Progenitor cell of endocrine pancreas (in vitro differentiated cells): ENCODE measurements around the gene TMEFF1. TPM values are rescaled to one million over a fixed set of nuclear protein-coding genes. Genes with fewer than 3 reads are reported as not detected.

Source experiments
- DNase-seq: peaks from one replicate; pipeline ENCODE4 v3.0.0; 2021; ENCODE audit warnings: low spot score; ENCODE audit not compliant: unreplicated experiment
- H3K27ac Mint-ChIP-seq: 2 replicates; pipeline ENCODE4 v1.8.0; 2021; ENCODE audit warnings: mild to moderate bottlenecking, moderate library complexity, mixed read lengths
- H3K27me3 Mint-ChIP-seq: 2 replicates; pipeline ENCODE4 v1.8.0; 2021; ENCODE audit warnings: mixed read lengths
- H3K36me3 Mint-ChIP-seq: 2 replicates; pipeline ENCODE4 v1.8.0; 2022; ENCODE audit warnings: mixed read lengths; ENCODE audit not compliant: insufficient read depth
- H3K4me1 Mint-ChIP-seq: 2 replicates; pipeline ENCODE4 v1.8.0; 2021; ENCODE audit warnings: low read depth, mixed read lengths
- H3K4me3 Mint-ChIP-seq: 2 replicates; pipeline ENCODE4 v1.8.0; 2021; ENCODE audit warnings: low read depth, mild to moderate bottlenecking, moderate library complexity, mixed read lengths
- H3K9me3 Mint-ChIP-seq: 2 replicates; pipeline ENCODE4 v1.8.0; 2021; ENCODE audit warnings: low read depth, mixed read lengths
- CTCF ChIP-seq: fragments of 200-600 bp; sonication (generic); IDR thresholded peaks from one replicate; pipeline ENCODE4 v1.5.0; 2021; ENCODE audit warnings: antibody characterized with exemption, mild to moderate bottlenecking; ENCODE audit not compliant: unreplicated experiment
- total RNA-seq: library from RNA; stranded (reverse); gene quantifications from 2 replicates; pipeline ENCODE4 v1.2.1, GENCODE V29; 2021

TMEFF1 gene
- total RNA-seq, 1 donor from 2014 or later, result 78.1 TPM

- peaks cover 2% of the 10 kb centered on the region for H3K4me1 Mint-ChIP-seq
- peaks cover 18% of the 10 kb centered on the region for H3K36me3 Mint-ChIP-seq
- H3K9me3 Mint-ChIP-seq, result no peaks in the 10 kb centered on the region
- TF ChIP-seq CTCF, result no peak
- no peak for DNase-seq
- no peak overlapping the region for H3K4me3 Mint-ChIP-seq
- no peaks in the 10 kb centered on the region for H3K27me3 Mint-ChIP-seq
- no peak overlapping the region for H3K27ac Mint-ChIP-seq
These were observed 28.9 kb upstream of the TMEFF1 start for GRCh38 chr9:100443781-100444768.

GRCh38 chr9:100445161-100445902 is 27.6 kb upstream of the TMEFF1 start:
- no peak overlapping the region for H3K27ac Mint-ChIP-seq
- peaks cover 2% of the 10 kb centered on the region for H3K4me1 Mint-ChIP-seq
- H3K9me3 Mint-ChIP-seq, result no peaks in the 10 kb centered on the region
- no peak for DNase-seq
- H3K27me3 Mint-ChIP-seq, result no peaks in the 10 kb centered on the region
- H3K36me3 Mint-ChIP-seq, result peaks cover 16% of the 10 kb centered on the region
- H3K4me3 Mint-ChIP-seq, result no peak overlapping the region
- TF ChIP-seq CTCF, result no peak

- no peaks in the 10 kb centered on the region for H3K9me3 Mint-ChIP-seq
- H3K36me3 Mint-ChIP-seq, result peaks cover 20% of the 10 kb centered on the region
- no peak overlapping the region for H3K4me3 Mint-ChIP-seq
- no peak for DNase-seq
- peaks cover 2% of the 10 kb centered on the region for H3K4me1 Mint-ChIP-seq
- no peaks in the 10 kb centered on the region for H3K27me3 Mint-ChIP-seq
- no peak overlapping the region for H3K27ac Mint-ChIP-seq
- TF ChIP-seq CTCF, result no peak
These were observed 26.9 kb upstream of the TMEFF1 start for GRCh38 chr9:100445903-100446549.

- no peak for TF ChIP-seq CTCF
- Mint-ChIP-seq H3K27ac (peak overlapping the region; percentile 16), H3K4me1 (peaks cover 2% of the 10 kb centered on the region), H3K9me3 (no peaks in the 10 kb centered on the region), H3K4me3 (no peak overlapping the region), H3K36me3 (peaks cover 21% of the 10 kb centered on the region), H3K27me3 (no peaks in the 10 kb centered on the region)
- no peak for DNase-seq
These were observed 25.9 kb upstream of the TMEFF1 start for GRCh38 chr9:100447041-100447440.

GRCh38 chr9:100448266-100448665 is 24.7 kb upstream of the TMEFF1 start:
- Mint-ChIP-seq H3K36me3 (peaks cover 26% of the 10 kb centered on the region), H3K27ac (peak overlapping the region; percentile 60), H3K9me3 (no peaks in the 10 kb centered on the region), H3K4me1 (peaks cover 2% of the 10 kb centered on the region), H3K27me3 (no peaks in the 10 kb centered on the region), H3K4me3 (no peak overlapping the region)
- no peak for DNase-seq
- no peak for TF ChIP-seq CTCF
